Fibroblast of lung (primary cell): Measurements from ENCODE around the gene UNC13B. TPM values are rescaled to one million over a fixed set of nuclear protein-coding genes. Genes with fewer than 3 reads are reported as not detected.
A peak's percentile ranks its signal among the peaks of the same experiment; 100 is the strongest.

Source experiments
- DNase-seq, 2 donors: peaks; one replicate each; pipeline versions ENCODE4 v3.0.0 to v3.0.0-alpha.2; 2010; ENCODE audit warnings: low read depth in 2 of 2
- H2AFZ ChIP-seq: 2 replicates; pipeline ENCODE4 v1.5.1; 2012; ENCODE audit warnings: low read length, control low read depth, inconsistent platforms
- H3K27ac ChIP-seq: 2 replicates; pipeline ENCODE4 v1.5.1; 2011; ENCODE audit warnings: low read length, control low read depth; ENCODE audit not compliant: insufficient read depth
- H3K27me3 ChIP-seq: 2 replicates; pipeline ENCODE4 v1.5.1; 2011; ENCODE audit warnings: mild to moderate bottlenecking, low read length; ENCODE audit not compliant: control insufficient read depth, insufficient read depth
- H3K36me3 ChIP-seq: 2 replicates; pipeline ENCODE4 v1.5.1; 2011; ENCODE audit warnings: low read length; ENCODE audit not compliant: control insufficient read depth, insufficient read depth
- H3K4me1 ChIP-seq: 2 replicates; pipeline ENCODE4 v1.5.1; 2011; ENCODE audit warnings: low read length; ENCODE audit not compliant: control insufficient read depth, insufficient read depth; ENCODE audit errors: extremely low read depth
- H3K4me2 ChIP-seq: 2 replicates; pipeline ENCODE4 v1.5.1; 2011; ENCODE audit warnings: low read length, control low read depth; ENCODE audit not compliant: insufficient read depth; ENCODE audit errors: extremely low read depth
- H3K4me3 ChIP-seq, 4 experiments: fragments of 200-600 bp in 1 of 4; sonication (generic) in 1 of 4; replicated peaks in 1 of 4; 2 replicates each; pipeline ENCODE4 v1.5.1; 2011 to 2016; ENCODE audit warnings: low read length in 4 of 4, low read depth in 3 of 4, mild to moderate bottlenecking in 3 of 4, control low read depth in 2 of 4, inconsistent platforms in 1 of 4, mixed read lengths in 1 of 4; ENCODE audit not compliant: insufficient read depth in 1 of 4; ENCODE audit errors: control extremely low read depth in 1 of 4
- H3K79me2 ChIP-seq: 2 replicates; pipeline ENCODE4 v1.5.1; 2012; ENCODE audit warnings: mild to moderate bottlenecking, low read length, inconsistent platforms; ENCODE audit not compliant: control insufficient read depth, insufficient read depth
- H3K9ac ChIP-seq: 2 replicates; pipeline ENCODE4 v1.5.1; 2011; ENCODE audit warnings: mild to moderate bottlenecking, low read length, control low read depth; ENCODE audit not compliant: insufficient read depth
- H3K9me3 ChIP-seq: 2 replicates; pipeline ENCODE4 v1.5.1; 2012; ENCODE audit warnings: low read depth, low read length; ENCODE audit not compliant: control insufficient read depth, insufficient read depth
- H4K20me1 ChIP-seq: 2 replicates; pipeline ENCODE4 v1.5.1; 2011; ENCODE audit warnings: low read length; ENCODE audit not compliant: control insufficient read depth, insufficient read depth; ENCODE audit errors: extremely low read depth
- EZH2 ChIP-seq: IDR thresholded peaks from 2 replicates; pipeline ENCODE4 v1.5.1; 2012; ENCODE audit warnings: low read length, control low read depth, mild to moderate bottlenecking; ENCODE audit errors: missing control alignments
- polyA plus RNA-seq, 2 donors: library from polyadenylated mRNA; depleted of rRNA in 1 of 2; stranded (reverse) in 1 of 2; unstranded in 1 of 2; fragments of >200 nt; gene quantifications; 2 replicates each; pipeline ENCODE4 v1.2.1, GENCODE V29; 2011 to 2012; ENCODE audit warnings: missing spikeins in 1 of 2
- total RNA-seq: library from RNA; depleted of rRNA; stranded (reverse); fragments of >200 nt; gene quantifications from 2 replicates; pipeline ENCODE4 v1.2.1, GENCODE V29; 2014
- TF ChIP-seq, protein P1 (sequence below), 2 donors: IDR thresholded peaks in 1 of 2; conservative IDR thresholded peaks in 1 of 2; 1 replicate in 1 of 2; 2 replicates in 1 of 2; pipeline ENCODE4 v1.5.1; 2011 to 2012; ENCODE audit warnings: low read length in 2 of 2, control low read depth in 1 of 2, inconsistent platforms in 1 of 2, low read depth in 1 of 2, mild to moderate bottlenecking in 1 of 2

Gene UNC13B
- total and polyA plus RNA-seq, 2 donors (not counting 1 experiment from before 2014, with no cell fraction given): 9.7 to 38.3 TPM

DNA sequence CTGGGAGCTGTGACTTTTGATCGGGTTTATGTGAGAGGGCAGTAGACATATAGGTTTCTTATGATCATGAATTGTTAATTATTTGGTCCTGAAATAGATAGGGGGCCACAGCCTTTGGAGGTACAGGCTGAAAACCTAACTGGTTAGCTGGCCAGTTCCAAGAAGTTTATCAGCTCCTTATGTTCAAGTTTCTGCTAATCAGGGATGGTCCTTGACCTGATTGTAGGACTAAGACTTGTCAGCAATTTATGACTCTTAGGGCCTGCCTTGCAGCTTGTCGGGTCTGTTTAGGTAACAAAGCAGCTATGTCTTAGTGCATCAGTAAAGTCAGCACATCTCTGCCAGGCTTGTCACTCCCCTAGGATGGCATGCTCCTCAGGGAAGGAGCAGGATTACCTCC, 176.3 kb downstream of the UNC13B start:
- H3K36me3 ChIP-seq: no peaks in the 10 kb centered on the region

DNA sequence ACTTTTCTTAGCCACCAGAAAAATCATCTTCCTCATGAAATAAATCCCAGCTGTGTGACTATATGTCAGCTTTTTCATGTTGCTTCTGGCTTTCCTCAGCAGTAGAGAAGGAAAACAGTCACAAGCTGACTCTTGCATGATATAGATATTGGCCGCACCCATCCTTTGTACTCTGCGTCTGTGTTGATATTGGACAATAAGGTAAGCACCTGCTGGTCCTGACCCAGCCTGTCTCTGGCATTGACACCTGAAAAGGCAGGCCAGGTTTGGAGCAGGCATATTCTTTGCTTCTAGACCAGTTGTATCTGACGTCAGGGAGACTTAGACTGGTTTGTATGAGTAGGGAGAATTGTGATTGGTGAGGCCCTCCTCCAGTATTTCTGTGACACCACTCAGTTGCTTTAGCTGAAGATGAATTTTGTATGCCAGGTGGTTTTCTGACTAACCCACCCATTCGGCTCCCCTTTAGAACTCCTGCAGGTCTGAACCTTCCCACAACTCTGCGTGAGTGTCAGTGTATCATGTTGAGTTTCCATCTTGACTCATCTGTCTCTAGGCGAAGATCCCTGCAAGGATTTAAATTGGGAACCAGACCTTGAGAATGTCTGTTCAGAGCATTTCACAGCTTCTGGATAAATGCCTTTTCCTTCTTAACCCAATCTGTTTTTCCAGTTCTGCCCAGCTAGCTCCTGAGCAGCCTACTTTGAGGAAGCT, 176.9 kb downstream of the UNC13B start:
- Histone ChIP-seq H3K4me3 (no peak overlapping the region), H3K79me2 (no peaks in the 10 kb centered on the region)

More for the DNA sequence above, 176.3 kb downstream of the UNC13B start:
- Histone ChIP-seq H3K9ac (no peak overlapping the region), H3K4me3 (no peak overlapping the region), H4K20me1 (no peaks in the 10 kb centered on the region), H3K9me3 (no peaks in the 10 kb centered on the region), H3K79me2 (no peaks in the 10 kb centered on the region), H3K4me1 (peaks cover 21% of the 10 kb centered on the region), H2AFZ (no peak overlapping the region), H3K4me2 (no peak overlapping the region), H3K27me3 (no peaks in the 10 kb centered on the region), H3K27ac (no peak overlapping the region)
- no peak for TF ChIP-seq EZH2
- TF ChIP-seq, protein P1, sequence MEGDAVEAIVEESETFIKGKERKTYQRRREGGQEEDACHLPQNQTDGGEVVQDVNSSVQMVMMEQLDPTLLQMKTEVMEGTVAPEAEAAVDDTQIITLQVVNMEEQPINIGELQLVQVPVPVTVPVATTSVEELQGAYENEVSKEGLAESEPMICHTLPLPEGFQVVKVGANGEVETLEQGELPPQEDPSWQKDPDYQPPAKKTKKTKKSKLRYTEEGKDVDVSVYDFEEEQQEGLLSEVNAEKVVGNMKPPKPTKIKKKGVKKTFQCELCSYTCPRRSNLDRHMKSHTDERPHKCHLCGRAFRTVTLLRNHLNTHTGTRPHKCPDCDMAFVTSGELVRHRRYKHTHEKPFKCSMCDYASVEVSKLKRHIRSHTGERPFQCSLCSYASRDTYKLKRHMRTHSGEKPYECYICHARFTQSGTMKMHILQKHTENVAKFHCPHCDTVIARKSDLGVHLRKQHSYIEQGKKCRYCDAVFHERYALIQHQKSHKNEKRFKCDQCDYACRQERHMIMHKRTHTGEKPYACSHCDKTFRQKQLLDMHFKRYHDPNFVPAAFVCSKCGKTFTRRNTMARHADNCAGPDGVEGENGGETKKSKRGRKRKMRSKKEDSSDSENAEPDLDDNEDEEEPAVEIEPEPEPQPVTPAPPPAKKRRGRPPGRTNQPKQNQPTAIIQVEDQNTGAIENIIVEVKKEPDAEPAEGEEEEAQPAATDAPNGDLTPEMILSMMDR (conservative IDR thresholded peaks at IDR 0.05 in 1 of 2, IDR thresholded peaks at IDR 0.05 in 1 of 2; ENCODE audit: low read depth in 1 of 2, low read length in 2 of 2): no peak
- no peak for DNase-seq

DNA sequence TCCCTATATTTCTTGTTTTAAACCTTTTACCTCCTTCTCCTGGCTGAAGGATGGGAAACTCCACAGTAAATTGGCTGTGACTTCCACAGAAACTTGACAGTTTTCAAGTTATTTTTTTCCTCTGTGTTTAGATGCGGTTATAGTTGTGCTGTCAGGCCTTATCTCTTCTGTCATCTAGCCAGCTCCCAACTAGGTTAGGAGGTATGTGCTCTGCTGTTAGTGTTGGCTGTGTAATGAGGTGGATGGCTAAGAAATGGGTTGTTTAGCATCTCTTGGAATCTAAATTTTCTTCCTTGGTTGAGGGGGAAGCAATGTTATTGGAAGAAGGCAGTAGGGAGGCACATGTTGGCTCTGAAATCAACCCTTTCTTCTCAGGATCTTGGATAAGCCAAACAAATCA, 178.2 kb downstream of the UNC13B start:
- peaks cover 15% of the 10 kb centered on the region for H3K4me1 ChIP-seq
- DNase-seq: peak in 1 of 2 donors; percentile 89
- H3K9ac ChIP-seq: no peak overlapping the region
- H3K27me3 ChIP-seq: no peaks in the 10 kb centered on the region
- no peaks in the 10 kb centered on the region for H3K36me3 ChIP-seq
- no peak overlapping the region for H3K4me2 ChIP-seq
- no peak overlapping the region for H3K27ac ChIP-seq
- TF ChIP-seq, protein P1 (conservative IDR thresholded peaks at IDR 0.05 in 1 of 2, IDR thresholded peaks at IDR 0.05 in 1 of 2; ENCODE audit: low read depth in 1 of 2, low read length in 2 of 2): no peak
- TF ChIP-seq EZH2: no peak
- no peaks in the 10 kb centered on the region for H4K20me1 ChIP-seq
- no peak overlapping the region for H3K4me3 ChIP-seq
- H3K9me3 ChIP-seq: no peaks in the 10 kb centered on the region
- H3K79me2 ChIP-seq: no peaks in the 10 kb centered on the region
- no peak overlapping the region for H2AFZ ChIP-seq

More for the DNA sequence above, 176.9 kb downstream of the UNC13B start:
- Histone ChIP-seq H3K9ac (no peak overlapping the region), H3K4me1 (peaks cover 16% of the 10 kb centered on the region), H4K20me1 (no peaks in the 10 kb centered on the region), H3K27ac (no peak overlapping the region), H3K9me3 (no peaks in the 10 kb centered on the region), H3K36me3 (no peaks in the 10 kb centered on the region), H3K27me3 (no peaks in the 10 kb centered on the region), H2AFZ (no peak overlapping the region), H3K4me2 (no peak overlapping the region)
- TF ChIP-seq EZH2: no peak
- TF ChIP-seq, protein P1 (conservative IDR thresholded peaks at IDR 0.05 in 1 of 2, IDR thresholded peaks at IDR 0.05 in 1 of 2; ENCODE audit: low read depth in 1 of 2, low read length in 2 of 2): no peak
- DNase-seq: no peak
